Astrocyte of the cerebellum (primary cell): Measurements from ENCODE around the gene CRTC1.

ENCODE experiments used
- DNase-seq: peaks from one replicate; pipeline ENCODE4 v3.0.0-alpha.2; 2011; ENCODE audit warnings: low read depth
- H3K4me3 ChIP-seq: 2 replicates; pipeline ENCODE4 v1.5.1; 2011; ENCODE audit warnings: mild to moderate bottlenecking, low read depth, low read length, moderate library complexity
- in situ Hi-C: cut with HindIII; loops from 2 replicates; pipeline ENCODE4 v1.10.0; 2017; ENCODE audit warnings: low sequenced_read_pairs
- TF ChIP-seq, protein P1 (sequence below): IDR thresholded peaks from 2 replicates; pipeline ENCODE4 v1.5.1; 2012; ENCODE audit warnings: low read length, low read depth, moderate library complexity, mild to moderate bottlenecking; ENCODE audit errors: missing control alignments

The CRTC1 gene

DNA sequence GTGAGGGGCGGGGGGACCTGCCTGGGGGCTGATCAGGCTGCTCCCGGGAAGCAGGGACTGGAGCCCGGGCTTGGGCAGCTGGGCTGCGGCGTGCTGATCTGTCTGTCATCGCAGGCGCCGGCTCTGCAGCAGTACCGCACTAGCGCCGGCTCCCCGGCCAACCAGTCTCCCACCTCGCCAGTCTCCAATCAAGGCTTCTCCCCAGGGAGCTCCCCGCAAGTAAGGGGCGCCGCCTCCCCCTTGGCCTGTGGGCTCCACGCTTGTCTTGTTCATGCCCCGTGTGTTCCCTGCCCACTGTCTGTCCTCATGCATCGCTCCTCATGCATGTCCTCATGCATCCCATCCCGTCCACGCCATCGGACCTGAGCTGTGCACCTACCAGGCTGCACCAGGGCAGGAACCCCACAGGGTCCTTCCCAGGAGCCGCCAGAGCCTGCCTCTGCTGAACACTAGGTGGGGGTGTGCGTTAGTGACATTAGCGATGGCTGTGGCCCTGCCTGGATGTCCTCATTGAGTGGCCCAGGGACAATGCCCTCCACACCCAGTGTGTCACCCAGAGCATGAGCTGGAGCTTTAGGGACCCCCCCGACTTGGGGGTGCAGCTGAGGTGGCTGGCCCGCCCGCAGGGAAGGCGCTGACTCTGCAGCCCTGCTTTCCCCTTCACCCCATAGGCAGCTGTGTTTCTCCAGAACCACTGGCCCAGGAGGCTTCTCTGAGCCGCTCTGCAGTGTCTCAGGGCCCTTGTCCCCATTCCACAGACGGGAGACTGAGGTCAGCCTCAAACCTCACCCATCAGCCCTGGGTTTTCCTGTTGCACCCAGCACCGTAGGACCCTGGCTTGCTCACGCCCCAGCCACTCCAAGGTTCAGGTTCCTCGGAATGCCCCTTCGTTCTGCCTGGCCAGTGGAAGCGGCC is 88.1 kb downstream of the CRTC1 start:
- in situ Hi-C loops: no loop called here
- TF ChIP-seq, protein P1, sequence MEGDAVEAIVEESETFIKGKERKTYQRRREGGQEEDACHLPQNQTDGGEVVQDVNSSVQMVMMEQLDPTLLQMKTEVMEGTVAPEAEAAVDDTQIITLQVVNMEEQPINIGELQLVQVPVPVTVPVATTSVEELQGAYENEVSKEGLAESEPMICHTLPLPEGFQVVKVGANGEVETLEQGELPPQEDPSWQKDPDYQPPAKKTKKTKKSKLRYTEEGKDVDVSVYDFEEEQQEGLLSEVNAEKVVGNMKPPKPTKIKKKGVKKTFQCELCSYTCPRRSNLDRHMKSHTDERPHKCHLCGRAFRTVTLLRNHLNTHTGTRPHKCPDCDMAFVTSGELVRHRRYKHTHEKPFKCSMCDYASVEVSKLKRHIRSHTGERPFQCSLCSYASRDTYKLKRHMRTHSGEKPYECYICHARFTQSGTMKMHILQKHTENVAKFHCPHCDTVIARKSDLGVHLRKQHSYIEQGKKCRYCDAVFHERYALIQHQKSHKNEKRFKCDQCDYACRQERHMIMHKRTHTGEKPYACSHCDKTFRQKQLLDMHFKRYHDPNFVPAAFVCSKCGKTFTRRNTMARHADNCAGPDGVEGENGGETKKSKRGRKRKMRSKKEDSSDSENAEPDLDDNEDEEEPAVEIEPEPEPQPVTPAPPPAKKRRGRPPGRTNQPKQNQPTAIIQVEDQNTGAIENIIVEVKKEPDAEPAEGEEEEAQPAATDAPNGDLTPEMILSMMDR: peak; percentile 35

DNA sequence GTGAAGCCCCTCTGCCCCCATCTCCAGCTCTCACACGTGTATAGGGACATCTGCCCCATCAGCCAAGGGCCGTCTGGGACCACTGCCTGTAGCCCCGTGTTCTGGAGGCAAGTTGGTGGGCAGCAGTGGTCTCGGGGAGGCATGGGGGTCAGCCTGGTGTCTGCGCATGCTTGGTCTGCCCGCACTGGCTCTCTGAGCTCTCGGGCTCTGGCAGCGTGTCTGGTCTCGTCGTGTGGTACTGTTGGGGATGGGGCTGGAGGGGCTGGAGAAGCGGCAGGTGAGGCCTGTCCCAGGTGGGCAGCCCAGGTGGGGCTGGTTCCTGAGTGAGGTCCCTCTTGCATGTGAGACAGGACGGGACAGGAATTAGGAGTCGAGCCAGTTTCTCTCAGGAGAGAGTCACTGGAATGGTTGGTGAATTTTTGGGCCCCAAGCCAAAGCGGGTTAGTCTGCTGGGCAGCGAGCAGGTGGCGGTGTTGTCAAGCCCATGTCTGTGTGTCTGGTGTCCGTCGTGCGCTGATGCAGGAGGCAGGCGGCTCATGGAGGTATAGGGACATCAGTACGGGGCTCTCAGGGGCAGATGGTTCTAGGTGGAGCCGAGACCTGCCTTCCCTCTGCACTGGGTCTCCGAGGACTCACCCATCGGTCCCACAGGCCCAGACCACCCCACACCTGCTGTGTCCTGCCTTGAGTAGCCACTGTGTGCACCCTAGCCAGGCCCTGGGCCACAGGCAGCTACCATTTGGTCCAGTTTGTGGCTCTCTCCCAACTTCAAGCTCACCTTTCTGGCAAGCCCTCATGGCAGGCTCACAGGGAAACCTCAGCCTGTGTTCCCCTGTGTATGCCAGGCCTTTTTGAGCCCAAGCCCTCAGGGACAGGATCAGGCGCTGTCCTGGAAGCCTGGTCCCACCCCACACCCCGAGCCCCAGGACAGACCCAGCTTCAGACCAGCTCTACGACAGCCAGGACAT is 89.4 kb downstream of the CRTC1 start:
- DNase-seq: no peak
- TF ChIP-seq, protein P1: no peak
- no peak overlapping the region for H3K4me3 ChIP-seq
- in situ Hi-C loops: no loop called here

More for the DNA sequence above, 88.1 kb downstream of the CRTC1 start:
- DNase-seq: no peak
- H3K4me3 ChIP-seq: no peak overlapping the region

DNA sequence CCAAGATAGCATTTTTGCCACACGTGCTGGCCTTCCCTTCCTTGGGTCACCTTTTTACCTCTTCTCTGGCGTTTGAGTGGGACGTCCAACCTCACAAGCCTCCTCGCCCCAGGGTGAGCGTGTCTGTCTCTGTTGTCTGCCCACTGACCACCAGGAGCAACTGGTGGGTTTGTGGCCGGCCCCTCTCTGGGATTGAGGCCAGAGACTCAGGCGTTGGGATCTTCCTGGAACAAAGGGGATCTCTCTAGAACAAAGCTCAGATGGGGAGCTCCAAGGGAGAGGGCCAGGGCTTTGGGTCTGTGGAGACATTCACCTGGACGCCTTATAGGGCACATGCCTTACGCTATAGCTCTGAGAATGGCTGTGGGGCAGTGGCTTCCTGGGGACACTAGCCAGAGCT is 90.2 kb downstream of the CRTC1 start:
- TF ChIP-seq, protein P1: no peak
- DNase-seq: no peak
- in situ Hi-C loops: no loop called here
- no peak overlapping the region for H3K4me3 ChIP-seq

DNA sequence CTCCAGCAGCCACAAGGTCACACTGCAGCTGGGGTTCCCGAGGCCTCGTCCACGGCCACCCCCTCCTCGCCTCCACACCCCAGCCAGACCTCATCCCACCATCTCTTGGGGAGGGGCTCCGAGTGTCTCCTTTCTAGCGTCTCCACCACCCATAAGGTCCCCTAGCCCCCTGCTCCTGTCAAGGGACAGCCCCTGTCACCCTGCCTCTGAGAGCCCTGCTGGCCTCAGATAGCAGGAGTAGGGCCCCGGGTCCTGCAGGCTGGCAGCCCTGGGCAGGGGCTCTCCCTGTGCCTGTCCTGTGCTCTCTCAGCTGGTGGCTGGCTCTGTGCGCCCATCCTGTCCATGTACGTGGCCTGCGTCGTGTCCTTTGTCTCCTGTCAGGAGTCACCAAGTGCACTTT is 90.6 kb downstream of the CRTC1 start:
- in situ Hi-C loops: no loop called here
- DNase-seq: no peak
- H3K4me3 ChIP-seq: no peak overlapping the region
- TF ChIP-seq, protein P1: no peak

DNA sequence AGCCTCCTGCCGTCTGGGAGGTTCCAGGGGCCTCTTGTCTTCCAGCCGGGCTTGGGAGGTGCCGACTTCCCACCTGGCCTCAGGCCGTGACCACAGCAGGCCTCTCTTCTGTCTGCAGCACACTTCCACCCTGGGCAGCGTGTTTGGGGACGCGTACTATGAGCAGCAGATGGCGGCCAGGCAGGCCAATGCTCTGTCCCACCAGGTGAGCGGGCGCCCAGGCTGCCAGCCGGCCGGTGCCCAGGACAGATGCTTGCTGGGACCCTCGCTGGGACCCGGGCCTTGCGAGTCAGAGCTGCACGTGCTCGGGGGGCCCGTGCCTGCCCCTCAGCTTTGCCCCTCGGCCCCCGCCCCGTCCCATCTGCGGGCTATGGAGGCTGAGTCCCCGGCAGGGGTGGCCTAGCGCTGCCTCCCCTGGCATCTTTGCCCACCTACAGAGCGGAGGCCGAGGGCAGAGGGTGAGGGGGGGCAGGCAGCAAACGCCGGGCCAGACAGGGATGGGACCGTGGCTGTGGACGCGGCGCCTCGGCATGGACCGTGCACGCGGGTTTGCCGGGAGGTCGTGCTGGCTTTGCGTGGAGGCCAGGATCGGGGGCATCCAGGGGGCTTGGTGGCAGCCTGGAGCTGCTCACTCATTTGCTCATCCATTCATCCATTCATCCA is 91.4 kb downstream of the CRTC1 start:
- TF ChIP-seq, protein P1: no peak
- in situ Hi-C loops: no loop called here
- H3K4me3 ChIP-seq: no peak overlapping the region
- DNase-seq: no peak
